HEK293 (cell line): ENCODE results near the gene STRADA.

ENCODE experiments used
- CTCF ChIA-PET: fragments of 350-600 bp; formaldehyde crosslinking; extraction: SDS; loops from one replicate; lab custom pipeline; 2021; ENCODE audit warnings: antibody characterized with exemption; lab: Yijun Ruan, JAX
- POLR2A ChIA-PET: fragments of 300-600 bp; formaldehyde crosslinking; extraction: SDS; loops from one replicate; lab custom pipeline; 2020; ENCODE audit warnings: antibody characterized with exemption, inconsistent platforms; lab: Yijun Ruan, JAX
- H3K27ac ChIP-seq: fragments of 200-500 bp; sonication (Bioruptor generic); 2 replicates; pipeline ENCODE4 v1.5.1; 2014; ENCODE audit warnings: low read depth, low read length, control low read depth, inconsistent platforms; ENCODE audit errors: extremely low read depth
- H3K36me3 ChIP-seq, 2 experiments: fragments of 200-500 bp in 1 of 2; sonication (Bioruptor generic) in 1 of 2; 1 replicate in 1 of 2; 2 replicates in 1 of 2; pipeline ENCODE4 v1.5.1; 2014 to 2017; ENCODE audit warnings: inconsistent platforms in 2 of 2, low read length in 2 of 2; ENCODE audit not compliant: control insufficient read depth in 2 of 2, insufficient read depth in 1 of 2
- H3K4me1 ChIP-seq: fragments of 200-500 bp; sonication (Bioruptor generic); 2 replicates; pipeline ENCODE4 v1.5.1; 2014; ENCODE audit warnings: mild to moderate bottlenecking, low read length, inconsistent platforms; ENCODE audit not compliant: control insufficient read depth, insufficient read depth
- H3K4me3 ChIP-seq: 2 replicates; pipeline ENCODE4 v1.5.1; 2011; ENCODE audit warnings: low read depth, mild to moderate bottlenecking, control low read depth, low read length, moderate library complexity
- H3K9me3 ChIP-seq: fragments of 200-500 bp; sonication (Bioruptor generic); 2 replicates; pipeline ENCODE4 v1.5.1; 2014; ENCODE audit warnings: low read depth, low read length, inconsistent platforms; ENCODE audit not compliant: control insufficient read depth, insufficient read depth
- EGR2 ChIP-seq: fragments of 450-650 bp; formaldehyde crosslinking; IDR thresholded peaks from 2 replicates; pipeline ENCODE4 v1.5.1; 2016; ENCODE audit warnings: low read depth, missing biosample characterization, missing genetic modification characterization
- GLI4 ChIP-seq: fragments of 450-650 bp; formaldehyde crosslinking; IDR thresholded peaks from 2 replicates; pipeline ENCODE4 v1.5.1; 2016; ENCODE audit warnings: missing biosample characterization, missing genetic modification characterization
- HOXA7 ChIP-seq: sonication (generic); formaldehyde crosslinking; IDR thresholded peaks from 2 replicates; pipeline ENCODE4 v1.8.1; 2022; ENCODE audit warnings: missing genetic modification reagents, borderline replicate concordance
- SETDB1 ChIP-seq: IDR thresholded peaks from one replicate; pipeline ENCODE4 v1.6.1; 2017; ENCODE audit warnings: mild to moderate bottlenecking, low read length, moderate library complexity, mixed read lengths; ENCODE audit not compliant: insufficient read length
- TRIM28 ChIP-seq: IDR thresholded peaks from 2 replicates; pipeline ENCODE4 v1.6.1; 2011; ENCODE audit warnings: low read length, control low read depth, borderline replicate concordance
- ZBTB48 ChIP-seq: fragments of 450-650 bp; formaldehyde crosslinking; IDR thresholded peaks from 2 replicates; pipeline ENCODE4 v1.5.1; 2016; ENCODE audit warnings: missing biosample characterization, missing genetic modification characterization
- ZNF146 ChIP-seq: fragments of 450-650 bp; formaldehyde crosslinking; IDR thresholded peaks from 2 replicates; pipeline ENCODE4 v1.5.1; 2016; ENCODE audit warnings: missing biosample characterization, missing genetic modification characterization
- ZNF157 ChIP-seq: fragments of 450-650 bp; formaldehyde crosslinking; IDR thresholded peaks from 2 replicates; pipeline ENCODE4 v1.5.1; 2016; ENCODE audit warnings: missing biosample characterization, missing genetic modification characterization
- ZNF266 ChIP-seq: fragments of 450-650 bp; formaldehyde crosslinking; IDR thresholded peaks from 2 replicates; pipeline ENCODE4 v1.5.1; 2016; ENCODE audit warnings: missing biosample characterization, missing genetic modification characterization, low read depth
- ZNF501 ChIP-seq: fragments of 450-650 bp; formaldehyde crosslinking; IDR thresholded peaks from 2 replicates; pipeline ENCODE4 v1.5.1; 2016; ENCODE audit warnings: missing biosample characterization, missing genetic modification characterization
- ZNF629 ChIP-seq: fragments of 450-650 bp; formaldehyde crosslinking; IDR thresholded peaks from 2 replicates; pipeline ENCODE4 v1.5.1; 2017; ENCODE audit warnings: missing biosample characterization, missing genetic modification characterization
- ZSCAN23 ChIP-seq: fragments of 450-650 bp; formaldehyde crosslinking; IDR thresholded peaks from 2 replicates; pipeline ENCODE4 v1.5.1; 2016; ENCODE audit warnings: missing biosample characterization, missing genetic modification characterization
- TF ChIP-seq, protein P1 (sequence below): fragments of 450-650 bp; formaldehyde crosslinking; IDR thresholded peaks from 2 replicates; pipeline ENCODE4 v1.5.1; 2016; ENCODE audit warnings: missing biosample characterization, missing genetic modification characterization
- TF ChIP-seq, protein P2 (sequence below): fragments of 450-650 bp; formaldehyde crosslinking; IDR thresholded peaks from 2 replicates; pipeline ENCODE4 v1.5.1; 2016; ENCODE audit warnings: missing biosample characterization, missing genetic modification characterization

STRADA gene

DNA sequence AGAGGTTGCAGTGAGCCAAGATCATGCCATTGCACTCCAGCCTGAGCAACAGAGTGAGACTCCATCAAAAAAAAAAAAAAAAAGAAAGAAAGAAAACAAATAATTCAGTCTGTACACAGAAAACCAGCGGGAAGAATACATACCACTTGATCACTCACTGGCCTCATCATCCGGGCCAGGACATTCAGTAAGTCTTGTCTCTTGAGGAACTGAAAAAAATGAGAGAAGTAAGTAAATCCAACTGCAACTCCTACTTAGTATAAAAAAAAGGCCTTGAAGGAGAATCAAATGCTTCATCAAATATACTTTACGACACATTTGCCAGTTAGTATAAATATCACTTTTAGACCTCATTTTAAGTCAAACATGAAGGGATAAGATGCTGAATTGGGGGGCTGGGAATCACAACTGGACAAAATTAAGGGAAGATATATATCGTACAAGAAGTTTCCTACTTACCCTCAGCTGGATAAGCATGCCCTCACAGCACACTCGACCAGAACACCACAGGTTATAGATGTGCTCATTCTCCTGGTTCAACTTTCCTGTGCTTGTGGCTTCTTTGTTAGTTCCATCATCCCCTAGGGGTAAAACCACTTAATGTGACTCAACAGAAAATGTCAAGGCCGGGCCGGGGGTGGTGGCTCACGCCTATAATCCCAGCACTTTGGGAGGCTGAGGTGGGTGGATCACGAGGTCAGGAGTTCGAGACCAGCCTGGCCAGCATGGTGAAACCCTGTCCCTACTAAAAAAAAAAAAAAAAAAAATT, 19.4 kb upstream of the STRADA start:
- peaks cover 90 to 96% of the 10 kb centered on the region in 2 experiments for H3K36me3 ChIP-seq
- no peak overlapping the region for H3K4me3 ChIP-seq
- H3K9me3 ChIP-seq, result no peaks in the 10 kb centered on the region
- ChIA-PET POLR2A (interaction anchor here (0.6 to 1.7 kb wide), 2 partner anchors 12 to 57 kb away, joined by 3 to 4 read pairs; partner anchors contain the start of gene CCDC47), CTCF (interaction anchor here (0.6 to 0.9 kb wide), 2 partner anchors 11 to 47 kb away, joined by 4 read pairs; no protein-coding TSS in a partner anchor)
- H3K4me1 ChIP-seq, result no peaks in the 10 kb centered on the region
- TF ChIP-seq ZNF157 (tag by site-specific recombination) (no peak), TRIM28 (no peak)
- no peak overlapping the region for H3K27ac ChIP-seq

DNA sequence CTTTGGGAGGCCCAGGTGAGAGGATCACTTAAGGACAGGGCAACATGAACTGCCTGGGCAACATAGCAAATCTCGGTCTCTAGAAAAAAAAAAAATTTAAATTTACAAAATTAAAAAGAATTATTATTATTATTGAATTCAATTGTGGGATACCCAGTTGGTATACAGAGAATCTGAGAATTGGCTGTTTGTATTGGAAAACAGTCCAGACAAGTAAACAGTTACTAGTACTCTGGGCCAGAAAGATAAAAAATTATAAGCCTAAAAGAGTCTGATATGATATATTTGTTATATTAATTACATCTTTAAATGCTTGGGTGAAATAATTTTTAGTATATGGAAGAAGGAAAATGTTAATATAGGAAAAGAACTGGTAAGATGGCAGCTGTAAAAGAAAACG, 16.8 kb upstream of the STRADA start:
- ChIA-PET CTCF (interaction anchor here (1.0 kb wide), 1 partner anchor 18 kb away, joined by 4 read pairs; no protein-coding TSS in a partner anchor), POLR2A (no interaction called here)
- Histone ChIP-seq H3K4me3 (no peak overlapping the region), H3K4me1 (no peaks in the 10 kb centered on the region), H3K36me3 (peaks cover 92 to 94% of the 10 kb centered on the region in 2 experiments), H3K9me3 (no peaks in the 10 kb centered on the region), H3K27ac (no peak overlapping the region)
- TF ChIP-seq ZNF501 (tag by site-specific recombination) (no peak), ZNF629 (tag by site-specific recombination) (no peak), ZSCAN23 (tag by site-specific recombination) (no peak), ZNF266 (tag by site-specific recombination) (no peak), HOXA7 (CRISPR knock-in tag) (no peak), EGR2 (tag by site-specific recombination) (no peak), GLI4 (tag by site-specific recombination) (no peak), ZNF146 (tag by site-specific recombination) (no peak), SETDB1 (no peak), ZBTB48 (no peak)
- TF ChIP-seq, protein P1, sequence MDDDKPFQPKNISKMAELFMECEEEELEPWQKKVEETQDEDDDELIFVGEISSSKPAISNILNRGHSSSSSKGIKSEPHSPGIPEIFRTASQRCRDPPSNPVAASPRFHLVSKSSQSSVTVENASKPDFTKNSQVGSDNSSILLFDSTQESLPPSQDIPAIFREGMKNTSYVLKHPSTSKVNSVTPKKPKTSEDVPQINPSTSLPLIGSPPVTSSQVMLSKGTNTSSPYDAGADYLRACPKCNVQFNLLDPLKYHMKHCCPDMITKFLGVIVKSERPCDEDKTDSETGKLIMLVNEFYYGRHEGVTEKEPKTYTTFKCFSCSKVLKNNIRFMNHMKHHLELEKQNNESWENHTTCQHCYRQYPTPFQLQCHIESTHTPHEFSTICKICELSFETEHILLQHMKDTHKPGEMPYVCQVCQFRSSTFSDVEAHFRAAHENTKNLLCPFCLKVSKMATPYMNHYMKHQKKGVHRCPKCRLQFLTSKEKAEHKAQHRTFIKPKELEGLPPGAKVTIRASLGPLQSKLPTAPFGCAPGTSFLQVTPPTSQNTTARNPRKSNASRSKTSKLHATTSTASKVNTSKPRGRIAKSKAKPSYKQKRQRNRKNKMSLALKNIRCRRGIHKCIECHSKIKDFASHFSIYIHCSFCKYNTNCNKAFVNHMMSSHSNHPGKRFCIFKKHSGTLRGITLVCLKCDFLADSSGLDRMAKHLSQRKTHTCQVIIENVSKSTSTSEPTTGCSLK (tag by site-specific recombination), result no peak

DNA sequence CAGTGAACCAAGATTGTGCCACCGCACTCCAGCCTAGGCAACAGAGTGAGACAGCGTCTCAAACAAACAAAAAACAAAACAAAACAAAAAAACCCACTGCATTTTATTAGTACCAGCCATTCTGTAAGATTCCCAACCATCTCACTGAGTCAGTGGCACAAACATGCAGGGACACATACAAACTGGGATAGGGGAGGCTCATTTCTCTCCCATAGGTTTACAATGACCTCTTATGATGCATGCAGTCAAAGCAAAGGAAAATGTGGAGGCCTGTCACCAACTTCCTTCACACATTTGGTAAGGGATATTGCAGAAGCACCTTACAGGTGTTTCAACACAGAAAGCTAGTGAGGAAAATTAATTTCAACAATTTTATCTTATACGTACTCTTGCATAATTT, 12.4 kb upstream of the STRADA start:
- ChIA-PET POLR2A (interaction anchor here (0.8 kb wide), 1 partner anchor 19 kb away, joined by 3 read pairs; the partner anchor contains the start of genes CCDC47 and DDX42), CTCF (interaction anchor here (0.6 kb wide), 1 partner anchor 15 kb away, joined by 3 read pairs; no protein-coding TSS in a partner anchor)
- H3K9me3 ChIP-seq, result no peaks in the 10 kb centered on the region

More for the DNA sequence above, 12.4 kb upstream of the STRADA start:
- Histone ChIP-seq H3K27ac (no peak overlapping the region), H3K36me3 (peaks cover 89 to 99% of the 10 kb centered on the region in 2 experiments), H3K4me3 (no peak overlapping the region), H3K4me1 (no peaks in the 10 kb centered on the region)
- TF ChIP-seq, protein P2, sequence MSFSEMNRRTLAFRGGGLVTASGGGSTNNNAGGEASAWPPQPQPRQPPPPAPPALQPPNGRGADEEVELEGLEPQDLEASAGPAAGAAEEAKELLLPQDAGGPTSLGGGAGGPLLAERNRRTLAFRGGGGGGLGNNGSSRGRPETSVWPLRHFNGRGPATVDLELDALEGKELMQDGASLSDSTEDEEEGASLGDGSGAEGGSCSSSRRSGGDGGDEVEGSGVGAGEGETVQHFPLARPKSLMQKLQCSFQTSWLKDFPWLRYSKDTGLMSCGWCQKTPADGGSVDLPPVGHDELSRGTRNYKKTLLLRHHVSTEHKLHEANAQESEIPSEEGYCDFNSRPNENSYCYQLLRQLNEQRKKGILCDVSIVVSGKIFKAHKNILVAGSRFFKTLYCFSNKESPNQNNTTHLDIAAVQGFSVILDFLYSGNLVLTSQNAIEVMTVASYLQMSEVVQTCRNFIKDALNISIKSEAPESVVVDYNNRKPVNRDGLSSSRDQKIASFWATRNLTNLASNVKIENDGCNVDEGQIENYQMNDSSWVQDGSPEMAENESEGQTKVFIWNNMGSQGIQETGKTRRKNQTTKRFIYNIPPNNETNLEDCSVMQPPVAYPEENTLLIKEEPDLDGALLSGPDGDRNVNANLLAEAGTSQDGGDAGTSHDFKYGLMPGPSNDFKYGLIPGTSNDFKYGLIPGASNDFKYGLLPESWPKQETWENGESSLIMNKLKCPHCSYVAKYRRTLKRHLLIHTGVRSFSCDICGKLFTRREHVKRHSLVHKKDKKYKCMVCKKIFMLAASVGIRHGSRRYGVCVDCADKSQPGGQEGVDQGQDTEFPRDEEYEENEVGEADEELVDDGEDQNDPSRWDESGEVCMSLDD, result no peak
